ENCODE data around the gene EML6.

The EML6 gene

DNA sequence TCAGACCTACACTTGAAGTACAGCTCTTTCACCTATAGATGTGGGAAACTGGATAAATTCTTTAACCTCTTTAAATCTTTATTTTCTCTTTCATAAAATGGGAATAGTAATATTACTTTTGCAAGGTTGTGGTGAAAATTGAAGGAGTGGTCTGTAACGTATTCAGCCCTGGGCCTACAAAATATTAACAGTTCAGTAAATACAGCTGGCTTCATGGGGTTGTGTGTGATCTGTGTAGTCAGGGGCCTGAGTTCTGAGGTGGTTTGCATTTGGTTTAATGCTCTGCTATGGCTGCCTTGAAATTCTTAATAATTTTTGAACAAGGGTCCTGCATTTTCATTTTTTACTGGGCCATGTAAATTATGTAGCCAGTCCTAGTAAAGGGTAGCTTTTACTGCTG is 16.8 kb upstream of the EML6 start:
- DNase-seq (ENCODE audit: low read depth) = no peak

DNA sequence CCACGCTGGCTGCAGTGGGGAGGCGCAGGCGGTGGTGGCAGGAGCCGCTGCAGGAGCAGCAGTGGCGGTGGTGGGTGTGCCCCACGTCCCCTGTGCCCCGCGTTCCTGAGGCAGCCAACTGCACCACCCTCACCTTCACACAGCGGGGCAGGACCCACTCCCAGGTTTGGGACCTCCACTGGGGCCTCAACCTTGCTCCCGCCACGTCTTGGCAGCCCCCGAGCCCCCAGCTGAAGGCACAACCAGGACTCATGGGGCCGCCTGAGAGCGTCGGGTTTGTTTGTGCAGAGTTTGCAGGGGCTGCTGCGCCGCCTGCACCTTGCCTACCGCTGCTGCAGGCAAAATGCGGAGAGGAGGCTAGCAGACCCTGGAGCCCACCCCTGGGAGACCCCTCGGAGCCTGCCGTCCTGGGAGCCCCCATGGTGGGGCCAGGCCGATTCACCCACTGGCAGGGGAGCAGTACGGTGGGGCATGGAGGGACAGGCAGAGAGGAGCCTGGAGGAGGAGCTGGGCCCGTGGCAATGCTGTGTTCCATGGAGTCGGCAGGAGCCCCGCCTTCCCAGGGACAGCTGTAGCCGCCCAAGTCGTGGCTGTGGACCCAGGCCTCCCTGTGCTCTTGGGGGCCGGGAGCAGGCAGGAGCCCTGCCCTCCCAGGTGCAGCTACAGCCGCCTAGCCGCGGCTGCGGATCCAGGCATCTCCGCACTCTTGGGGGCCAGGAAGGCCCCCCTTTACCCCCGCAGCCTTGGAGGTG is 14.7 kb upstream of the EML6 start:
- no peak for DNase-seq (ENCODE audit: low read depth)

DNA sequence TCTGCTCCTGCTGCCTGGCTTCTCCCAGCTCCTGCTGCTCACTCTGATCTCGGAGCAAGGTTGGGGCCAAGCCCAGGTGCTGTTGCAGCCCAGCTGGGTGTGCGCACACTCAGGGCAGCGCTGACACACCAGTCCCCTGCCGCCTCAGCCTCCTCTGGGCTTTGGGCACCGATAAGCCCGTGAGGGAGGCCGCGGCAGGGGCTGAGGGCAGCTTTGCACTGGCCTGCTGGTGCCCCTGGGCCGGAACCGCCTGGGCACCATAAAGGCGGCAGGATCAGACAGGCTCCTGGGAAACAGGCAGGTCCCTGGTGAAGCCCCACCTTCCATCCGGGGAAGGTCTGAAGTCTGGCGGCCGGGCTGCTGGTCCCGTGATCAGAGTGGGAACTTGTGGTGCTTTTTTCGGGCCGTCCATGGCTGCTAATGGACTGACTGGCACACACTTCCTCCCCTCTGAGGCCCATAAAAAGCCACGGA is 14.1 kb upstream of the EML6 start:
- no peak for DNase-seq (ENCODE audit: low read depth)

DNA sequence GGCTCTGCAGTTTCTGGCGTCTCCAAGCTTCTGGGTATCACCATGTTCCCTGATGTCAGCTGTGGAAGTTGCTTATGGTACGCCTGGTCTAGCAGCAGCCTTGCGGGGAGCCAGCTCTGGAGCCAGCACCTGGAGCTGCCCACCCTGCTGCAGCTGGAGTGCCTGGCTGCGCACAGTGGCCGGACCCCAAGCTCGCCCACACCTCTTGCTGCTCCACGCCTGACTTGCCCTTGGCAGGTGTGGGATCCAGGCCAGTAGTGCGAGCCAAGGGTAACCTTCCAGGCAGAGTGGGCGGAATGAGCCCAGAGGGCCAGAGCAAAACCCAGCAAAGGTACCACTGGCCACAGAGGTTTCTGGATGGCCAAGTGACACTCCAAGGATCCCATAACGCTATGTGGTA is 13.2 kb upstream of the EML6 start:
- DNase-seq (ENCODE audit: low read depth) = no peak

DNA sequence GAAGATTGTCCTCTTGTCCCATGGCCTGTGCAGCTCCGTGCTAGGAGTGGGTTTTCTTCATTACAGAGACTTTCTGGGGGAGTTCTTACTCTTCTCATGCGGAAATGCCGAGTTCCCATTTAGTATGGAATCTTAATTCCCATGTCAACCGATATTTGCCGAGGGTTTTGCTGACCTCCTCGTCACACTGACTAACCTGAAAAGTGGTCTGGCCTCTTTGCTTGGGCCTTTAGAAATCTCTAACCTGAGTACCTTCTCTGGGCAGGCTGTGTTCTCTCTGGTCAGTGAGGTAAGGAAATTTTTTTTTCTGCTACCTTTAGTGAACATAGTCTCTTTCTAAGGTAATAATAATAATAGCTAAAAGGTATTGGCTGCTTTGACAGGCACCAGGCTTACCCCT is 10.9 kb upstream of the EML6 start:
- no peak for DNase-seq (ENCODE audit: low read depth)

DNA sequence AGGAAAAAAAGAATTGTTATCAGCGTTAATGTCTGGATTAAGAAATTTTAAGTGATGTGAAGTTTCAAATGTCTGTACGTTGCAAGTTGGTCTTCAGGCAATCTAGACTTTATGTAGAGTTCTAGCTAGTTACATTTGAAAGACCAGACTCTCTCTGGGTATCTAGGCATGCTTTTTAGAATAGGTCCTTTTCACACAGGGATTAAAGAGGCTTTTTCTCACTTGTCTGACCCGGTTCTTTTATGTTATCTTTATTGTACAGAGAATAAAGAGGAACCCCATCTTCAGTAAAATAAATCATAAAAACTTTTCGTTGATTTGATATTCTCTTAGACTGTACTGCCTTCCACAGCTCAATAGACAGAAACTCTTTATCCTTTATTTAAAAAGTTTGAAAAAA is 8.5 kb upstream of the EML6 start:
- no peak for DNase-seq (ENCODE audit: low read depth)

DNA sequence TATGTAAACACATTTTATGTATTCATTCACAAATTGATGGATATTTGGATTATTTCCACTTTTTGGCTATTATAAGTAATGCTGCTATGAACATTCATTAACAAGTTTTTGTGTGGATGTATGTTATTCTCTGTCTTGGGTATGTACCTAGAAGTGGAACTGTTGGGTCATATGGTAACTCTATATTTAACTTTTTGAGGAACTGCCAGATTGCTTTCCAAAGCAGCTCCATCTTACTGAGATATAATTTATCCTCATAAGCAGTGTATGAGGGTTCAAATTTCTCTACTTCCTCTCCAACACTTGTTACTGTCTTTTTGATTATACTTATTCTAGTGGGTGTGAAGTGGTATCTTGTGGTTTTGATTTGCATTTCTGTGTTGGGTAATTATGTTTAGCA is 7.1 kb upstream of the EML6 start:
- DNase-seq (ENCODE audit: low read depth) = no peak

DNA sequence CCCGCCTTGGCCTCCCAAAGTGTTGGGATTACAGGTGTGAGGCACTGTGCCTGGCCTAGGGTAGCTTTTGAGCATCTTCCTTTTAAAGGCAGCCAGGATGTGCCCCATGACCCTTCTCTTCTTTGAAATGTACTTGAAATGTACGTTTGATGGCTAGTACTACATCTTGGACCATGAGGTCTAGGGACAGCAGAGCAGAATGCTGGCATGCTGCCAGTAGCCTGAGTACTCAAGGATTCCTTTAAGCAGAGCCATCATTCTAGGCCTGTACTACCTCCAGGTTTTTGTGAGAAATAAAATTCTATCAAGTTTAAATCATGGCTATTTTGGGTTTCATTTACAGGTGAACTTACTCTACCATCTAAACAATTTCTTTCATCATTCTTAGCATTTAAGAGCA is 2.9 kb upstream of the EML6 start:
- no peak for DNase-seq (ENCODE audit: low read depth)

DNA sequence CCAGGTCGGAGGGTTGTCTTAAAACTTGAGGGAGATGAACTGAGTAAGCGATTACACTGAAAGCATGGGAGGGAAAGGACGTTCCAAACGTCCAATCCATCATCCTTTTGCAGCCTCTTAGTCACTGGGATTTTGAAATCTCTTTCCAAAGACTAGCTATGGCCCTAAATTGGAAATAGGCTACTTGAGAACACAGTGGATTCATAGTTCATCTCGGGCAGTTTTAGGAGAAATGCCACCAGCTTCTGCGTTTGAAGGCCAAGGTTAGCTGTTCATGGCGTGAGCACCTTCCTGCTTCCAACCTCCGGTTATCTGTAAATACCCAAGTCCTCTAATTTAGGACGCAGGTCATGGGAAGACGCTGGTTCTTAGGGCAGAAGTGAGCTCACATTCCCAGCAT is 821 bp upstream of the EML6 start:
- DNase-seq (ENCODE audit: low read depth) = peak; percentile 83

DNA sequence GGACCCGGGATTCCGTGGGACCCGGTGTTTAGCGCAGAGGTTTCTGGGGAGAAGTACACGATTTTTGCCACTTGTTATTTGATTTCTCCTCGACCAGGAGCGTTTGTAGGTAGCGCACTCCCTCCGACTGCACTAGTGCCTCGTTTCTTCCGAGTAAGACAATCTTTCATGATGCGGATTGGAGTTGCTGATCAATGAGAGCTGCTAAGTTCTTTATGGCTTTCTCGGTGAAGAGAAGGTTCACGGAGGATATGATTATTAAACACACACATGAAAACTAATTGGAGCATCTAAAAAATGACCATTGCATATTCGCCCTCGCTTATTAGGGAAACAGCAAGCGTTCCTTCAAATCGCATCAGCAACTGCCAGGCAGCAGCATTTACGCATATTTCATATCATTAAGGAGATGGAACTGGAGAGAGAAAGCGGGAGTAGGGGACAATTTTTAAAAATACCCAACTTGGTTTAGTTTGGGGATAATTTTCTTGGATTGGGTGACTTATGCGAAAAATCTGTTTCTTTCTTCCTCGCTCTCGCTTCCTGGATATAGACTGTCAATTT is 616 bp downstream of the EML6 start:
- DNase-seq (ENCODE audit: low read depth) = no peak

DNA sequence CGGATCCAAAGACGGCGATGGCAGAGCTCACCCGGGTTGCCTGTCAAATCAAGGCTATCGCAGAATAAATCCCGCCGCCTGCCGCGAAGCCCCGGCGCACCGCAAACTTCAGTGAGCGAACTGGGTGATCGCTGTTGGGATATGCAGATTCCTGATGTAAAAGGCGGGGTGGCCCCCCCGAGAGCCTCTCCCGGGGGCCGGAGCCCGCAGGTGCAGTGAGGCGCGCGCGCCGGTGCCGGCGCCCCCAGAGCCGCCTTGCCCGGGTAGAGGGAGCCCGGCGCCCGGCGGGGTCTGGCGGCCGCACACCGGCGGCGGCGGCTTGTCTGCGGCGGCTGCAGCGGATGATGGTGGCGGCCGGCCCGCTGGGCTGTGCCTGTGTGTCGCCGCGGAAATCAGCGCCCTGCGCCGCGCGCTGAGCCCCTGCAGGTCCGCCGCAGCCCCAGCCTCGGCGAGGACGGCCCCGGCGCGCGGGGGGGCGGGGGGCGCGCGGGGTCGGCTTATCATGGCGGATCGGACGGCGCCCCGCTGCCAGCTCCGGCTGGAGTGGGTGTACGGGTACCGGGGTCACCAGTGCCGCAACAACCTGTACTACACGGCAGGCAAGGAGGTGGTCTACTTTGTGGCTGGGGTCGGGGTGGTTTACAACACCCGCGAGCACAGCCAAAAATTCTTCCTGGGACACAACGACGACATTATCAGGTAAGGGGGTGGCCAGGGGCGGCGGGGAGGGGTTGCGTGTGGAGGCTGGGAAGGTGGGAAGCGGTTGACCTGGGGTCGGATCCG is 1.3 kb downstream of the EML6 start:
- DNase-seq (ENCODE audit: low read depth) = no peak

DNA sequence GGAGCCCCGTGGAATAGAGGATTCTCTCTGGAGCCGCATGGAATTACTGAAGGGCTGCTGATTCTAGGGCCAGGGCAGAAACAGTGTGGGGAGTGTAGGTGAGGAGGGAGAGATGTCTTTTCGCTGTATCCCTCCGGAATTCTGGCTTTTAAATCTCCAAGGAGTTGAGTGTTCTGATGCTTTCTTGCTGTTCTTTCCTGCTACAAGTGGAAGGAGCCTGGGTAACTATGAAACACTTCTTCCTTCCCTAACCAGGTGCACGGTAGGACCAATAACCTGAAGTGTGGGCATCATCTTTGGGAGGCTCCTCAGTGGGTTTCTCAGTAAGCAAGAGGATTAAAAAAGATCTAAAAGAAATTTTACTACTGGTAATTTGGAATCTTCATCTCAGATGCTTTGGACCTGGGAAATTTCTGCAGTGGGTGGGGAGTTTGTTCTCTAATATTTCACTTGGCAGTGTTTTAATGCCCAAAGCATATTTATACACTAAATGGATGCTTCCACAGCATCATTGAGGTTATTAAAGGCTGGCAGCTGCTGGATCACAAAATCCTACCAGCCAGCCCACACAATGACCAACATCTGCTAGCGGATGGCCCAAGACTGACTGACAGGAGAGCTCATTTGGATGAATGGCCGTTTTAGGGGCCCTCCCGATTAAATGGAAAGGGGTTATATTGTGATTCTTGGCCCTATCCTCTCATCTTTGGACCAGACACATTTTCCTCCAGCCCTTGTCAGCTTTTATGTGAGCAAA is 2.1 kb downstream of the EML6 start:
- no peak for DNase-seq (ENCODE audit: low read depth)

DNA sequence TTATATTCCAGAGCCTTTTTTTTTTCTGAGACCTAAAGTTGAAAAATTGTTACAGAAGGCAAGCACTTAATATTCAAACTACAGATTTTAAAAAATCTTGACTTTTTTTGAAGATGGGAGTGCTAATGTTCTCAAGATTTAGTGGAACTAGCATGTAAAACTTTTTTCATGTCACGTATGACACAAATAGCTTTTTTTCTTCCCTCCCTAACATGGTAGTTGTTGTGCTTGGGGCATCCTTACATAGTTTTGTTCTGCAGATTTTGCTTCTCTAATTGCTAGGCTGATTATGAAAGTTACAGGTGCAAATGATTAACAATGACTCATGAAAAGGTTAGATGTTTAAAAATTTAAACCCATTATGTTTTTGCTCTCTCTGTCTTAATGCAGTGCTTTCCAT is 3.0 kb downstream of the EML6 start:
- DNase-seq (ENCODE audit: low read depth) = no peak

DNA sequence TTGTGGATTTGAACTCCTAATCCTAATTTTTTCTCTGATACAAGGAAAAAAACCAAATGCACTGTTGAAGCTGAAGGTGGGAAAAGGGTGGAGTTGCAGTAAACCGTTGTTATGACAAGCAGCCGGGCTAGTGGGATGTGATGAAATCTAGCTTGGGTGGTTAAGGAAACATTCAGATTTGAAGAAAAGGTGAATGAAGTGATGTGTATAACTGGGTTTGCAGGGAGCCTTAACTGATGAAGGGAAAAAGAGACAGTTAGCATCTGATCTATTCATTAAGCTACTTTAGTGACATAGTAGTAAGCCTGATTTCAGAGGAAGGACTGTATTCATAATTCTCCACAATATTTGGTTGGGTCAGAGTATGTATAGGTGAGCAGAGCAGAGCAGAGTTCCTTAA is 3.5 kb downstream of the EML6 start:
- no peak for DNase-seq (ENCODE audit: low read depth)

DNA sequence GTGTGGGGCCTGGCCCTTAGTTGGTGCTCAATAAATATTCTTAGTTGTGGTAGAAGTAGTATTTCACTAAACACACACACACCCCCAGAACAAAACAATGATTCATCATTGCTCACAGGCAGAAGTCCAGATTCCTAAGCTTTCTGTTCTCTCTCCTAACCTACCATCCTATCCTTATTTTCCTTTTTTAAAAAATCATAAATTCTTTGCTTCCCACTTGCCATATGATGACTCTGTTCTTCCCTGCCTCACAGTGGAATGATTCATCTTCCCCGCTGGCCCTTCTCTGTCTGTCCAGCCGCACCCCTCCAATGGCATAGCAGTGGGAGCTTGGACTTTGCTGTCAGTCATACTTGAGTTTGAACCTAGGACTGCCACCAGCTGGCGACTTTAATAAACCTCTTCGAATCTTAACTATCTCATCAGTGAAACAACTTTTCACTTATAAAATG is 5.2 kb downstream of the EML6 start:
- peak; percentile 83 for DNase-seq (ENCODE audit: low read depth)

DNA sequence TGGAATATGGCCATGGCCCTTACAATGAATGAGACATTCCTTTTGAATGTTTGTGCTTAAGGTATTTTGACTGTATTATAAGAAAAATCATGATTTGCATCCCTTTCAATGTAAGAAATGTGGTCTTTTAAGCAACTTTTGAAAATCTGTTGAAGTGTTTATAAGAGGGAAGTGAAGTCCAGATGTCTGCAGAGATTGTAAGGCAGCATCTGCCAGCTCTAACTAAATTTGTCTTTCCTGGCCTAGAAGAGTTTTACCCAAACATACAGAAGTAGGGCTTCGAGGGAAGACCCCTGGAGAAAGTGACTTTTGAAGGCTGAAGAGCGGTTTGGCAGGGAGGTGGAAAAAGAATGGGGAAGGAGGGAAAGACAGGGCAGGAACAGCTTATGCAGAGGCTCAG is 12.2 kb downstream of the EML6 start:
- DNase-seq (ENCODE audit: low read depth) = no peak

DNA sequence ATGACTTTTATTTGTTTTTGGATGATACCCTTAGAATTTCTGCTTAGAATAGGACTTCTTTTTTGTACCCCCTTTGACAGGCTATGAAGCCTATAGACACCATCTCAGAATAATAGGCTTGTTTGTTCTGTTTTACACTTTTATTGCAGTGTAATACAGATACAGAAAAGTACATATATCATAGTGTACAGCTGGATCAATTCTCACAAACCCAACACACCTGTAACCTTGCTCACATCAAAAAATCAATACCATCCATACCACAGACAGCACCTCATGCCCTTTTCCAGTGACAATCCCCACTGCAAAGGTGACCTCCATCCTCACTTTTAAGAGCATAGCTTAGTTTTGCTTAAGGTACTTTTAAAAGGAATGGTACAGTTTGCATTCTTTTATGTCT is 14.8 kb downstream of the EML6 start:
- no peak for DNase-seq (ENCODE audit: low read depth)

DNA sequence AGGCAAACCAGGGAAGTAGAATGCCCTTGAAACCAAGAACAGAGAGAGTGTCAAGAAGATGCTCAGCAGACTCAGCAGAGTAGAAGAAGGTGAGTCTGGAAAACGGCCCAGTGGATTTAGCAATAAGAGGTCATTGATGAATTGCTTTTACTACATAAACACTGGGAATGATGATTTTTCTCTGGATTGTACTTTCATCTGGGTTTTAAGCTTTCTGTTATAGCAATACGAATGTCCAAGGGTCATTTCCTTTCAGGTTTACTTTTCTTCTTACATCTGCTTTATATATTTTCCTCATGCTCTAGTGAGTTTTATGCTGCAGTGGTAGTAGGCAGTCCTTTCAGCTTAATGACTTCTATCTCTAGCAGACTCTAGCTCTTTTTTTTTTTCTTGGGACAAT is 16.9 kb downstream of the EML6 start:
- DNase-seq (ENCODE audit: low read depth) = no peak

DNA sequence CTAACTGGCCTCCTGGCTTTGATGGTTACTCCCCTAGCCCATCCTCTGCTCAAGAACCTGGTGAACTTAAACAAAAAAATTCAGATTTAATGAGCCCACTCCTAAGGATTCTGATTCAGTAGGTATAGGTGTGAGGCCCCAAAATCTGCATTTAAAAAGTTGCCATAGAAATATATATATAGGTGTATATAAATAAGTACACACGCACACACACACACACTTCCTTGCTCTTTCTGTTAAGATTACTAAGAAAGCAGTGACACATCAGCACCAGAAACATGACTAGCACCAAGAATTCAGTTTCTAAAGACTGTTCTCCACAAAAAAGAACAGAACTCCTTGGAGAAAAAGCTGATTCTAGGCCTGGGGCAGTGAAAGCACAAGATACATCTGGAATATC is 17.8 kb downstream of the EML6 start:
- no peak for DNase-seq (ENCODE audit: low read depth)

DNA sequence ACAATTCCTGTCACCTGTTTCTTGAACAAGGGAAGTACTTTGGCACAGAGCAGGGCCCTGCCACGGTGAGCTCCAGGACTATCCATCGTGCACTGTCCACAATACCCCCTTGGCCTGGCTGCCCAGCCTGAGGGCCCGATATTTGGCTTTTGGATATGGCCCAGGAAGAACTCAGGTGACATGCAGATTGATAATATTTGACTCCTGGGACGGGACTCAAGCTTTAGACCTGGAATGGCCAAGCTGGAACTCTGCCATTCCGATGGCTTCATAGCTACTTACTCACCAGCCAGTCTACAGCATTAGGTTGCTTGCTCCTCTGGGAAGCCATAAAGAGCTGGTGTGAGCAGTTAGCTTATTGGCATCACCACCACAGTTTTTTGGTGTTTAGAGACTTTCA is 26.6 kb downstream of the EML6 start:
- DNase-seq (ENCODE audit: low read depth) = no peak

DNA sequence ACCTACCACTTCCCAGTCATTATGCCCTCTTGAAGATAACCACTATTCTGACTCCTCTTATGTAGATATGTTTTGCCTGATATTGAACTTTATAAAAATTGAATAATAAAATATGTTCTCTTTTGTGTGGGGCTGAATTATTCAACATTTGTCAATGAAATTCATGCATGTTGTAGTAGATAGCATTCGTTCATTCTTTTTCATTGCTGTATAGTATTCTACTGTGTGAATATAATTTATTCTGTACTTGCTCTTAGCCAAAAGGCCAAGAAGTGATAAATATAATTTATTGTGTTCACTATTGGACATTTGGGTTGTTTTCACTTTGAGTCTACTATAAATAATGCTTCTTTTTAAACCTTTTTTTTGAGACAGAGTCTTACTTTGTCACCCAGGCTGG is 29.0 kb downstream of the EML6 start:
- no peak for DNase-seq (ENCODE audit: low read depth)

DNA sequence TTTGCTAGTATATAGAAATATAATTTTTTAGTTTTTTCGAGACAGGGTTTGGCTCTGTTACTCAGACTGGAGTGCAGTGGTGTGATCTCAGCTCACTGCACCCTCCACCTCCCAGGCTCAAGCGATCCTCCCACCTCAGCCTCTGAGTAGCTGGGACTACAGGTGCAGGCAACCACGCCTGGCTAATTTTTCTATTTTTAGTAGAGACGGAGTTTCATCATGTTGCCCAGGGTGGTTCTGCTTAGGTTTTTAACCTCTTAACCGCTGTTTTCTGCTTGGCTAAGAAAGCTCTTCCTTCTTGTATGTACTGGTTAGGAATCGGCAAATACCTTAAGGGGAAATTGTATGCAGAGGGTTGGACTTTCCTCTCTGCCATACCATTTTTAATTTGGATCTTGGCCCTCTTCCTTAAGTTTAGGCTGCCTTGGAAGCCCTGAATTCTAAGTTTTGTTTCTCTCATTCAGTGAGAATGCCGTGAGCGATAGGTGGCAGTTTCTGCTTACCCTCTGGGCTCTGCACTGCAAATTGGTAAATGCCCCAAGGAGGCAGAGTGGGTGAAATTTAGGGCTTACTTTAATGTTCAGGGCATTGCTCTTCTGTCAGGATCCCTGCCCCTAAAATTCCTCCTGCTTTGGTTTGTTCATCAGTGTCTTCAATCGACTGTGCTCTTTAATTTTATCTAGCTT is 32.3 kb downstream of the EML6 start:
- no peak for DNase-seq (ENCODE audit: low read depth)
